ENCODE results near the gene MEGF11.

GRCh38 chr15:66030650-66031049, 222.9 kb downstream of the MEGF11 start:
- TF ChIP-seq CTCF (IDR thresholded peaks at IDR 0.05; ENCODE audit: low read length): no peak
- TF ChIP-seq EZH2 (IDR thresholded peaks at IDR 0.05; ENCODE audit: borderline replicate concordance, low read length): no peak
